H1 (cell line): ENCODE measurements around the gene CMPK2. TPM values are rescaled to one million over a fixed set of nuclear protein-coding genes. Genes with fewer than 3 reads are reported as not detected.

Experiments
- CTCF ChIA-PET: fragments of 300-600 bp; sonication (Branson Sonifier 250); formaldehyde crosslinking; loops from one replicate; lab custom pipeline; 2021; ENCODE audit not compliant: partially characterized antibody; lab: Charles Lee
- POLR2A ChIA-PET: fragments of 300-600 bp; sonication (Branson Sonifier 250); formaldehyde crosslinking; loops from one replicate; lab custom pipeline; 2021; ENCODE audit warnings: inconsistent platforms; ENCODE audit not compliant: partially characterized antibody; lab: Charles Lee
- DNase-seq, 2 experiments: peaks; one replicate each; pipeline versions ENCODE4 v3.0.0 to v3.0.0-alpha.2; 2010 to 2022; ENCODE audit warnings: low spot score in 2 of 2, low read depth in 1 of 2, mixed read lengths in 1 of 2
- FAIRE-seq: peaks from 2 replicates; lab custom pipeline; 2011; peaks lifted over from hg19 to GRCh38; lab: Jason Lieb, UNC
- H2AFZ ChIP-seq: 2 replicates; pipeline ENCODE4 v1.8.1; 2012; ENCODE audit warnings: low read length, inconsistent platforms
- H2AK5ac ChIP-seq: 2 replicates; pipeline ENCODE4 v1.6.1; 2013; ENCODE audit warnings: low read depth, low read length
- H2BK120ac ChIP-seq: replicated peaks from 2 replicates; pipeline ENCODE3; 2013; ENCODE audit warnings: low read depth, low read length, inconsistent platforms
- H2BK12ac ChIP-seq: 2 replicates; pipeline ENCODE4 v1.6.1; 2013; ENCODE audit warnings: low read depth, low read length
- H2BK15ac ChIP-seq: 2 replicates; pipeline ENCODE4 v1.6.1; 2013; ENCODE audit warnings: low read length
- H2BK20ac ChIP-seq: 2 replicates; pipeline ENCODE4 v1.6.1; 2013; ENCODE audit warnings: low read length
- H2BK5ac ChIP-seq: 2 replicates; pipeline ENCODE4 v1.6.1; 2013; ENCODE audit warnings: low read depth, low read length
- H3K14ac ChIP-seq: 2 replicates; pipeline ENCODE4 v1.6.1; 2013; ENCODE audit warnings: inconsistent platforms; ENCODE audit not compliant: insufficient read length
- H3K18ac ChIP-seq: 2 replicates; pipeline ENCODE4 v1.6.1; 2013; ENCODE audit warnings: low read length; ENCODE audit errors: extremely low read depth
- H3K23ac ChIP-seq: 2 replicates; pipeline ENCODE4 v1.6.1; 2013; ENCODE audit warnings: inconsistent platforms; ENCODE audit not compliant: insufficient read length
- H3K23me2 ChIP-seq: 2 replicates; pipeline ENCODE4 v1.6.1; 2013; ENCODE audit warnings: low read depth, low read length
- H3K27ac ChIP-seq: 2 replicates; pipeline ENCODE4 v1.6.1; 2011; ENCODE audit warnings: low read depth, low read length, inconsistent platforms
- H3K27me3 ChIP-seq, 4 experiments: replicated peaks in 1 of 4; 1 replicate in 1 of 4; 2 replicates in 3 of 4; pipeline versions ENCODE4 v1.6.1 to v1.8.1; 2011 to 2013; ENCODE audit warnings: low read length in 3 of 4, mild to moderate bottlenecking in 3 of 4, inconsistent platforms in 2 of 4, mixed read lengths in 2 of 4, moderate library complexity in 1 of 4; ENCODE audit not compliant: control insufficient read depth in 3 of 4, insufficient read depth in 3 of 4; ENCODE audit errors: extremely low read depth in 1 of 4
- H3K36me3 ChIP-seq, 4 experiments: 2 replicates each; pipeline versions ENCODE4 v1.6.1 to v1.8.1; 2011 to 2013; ENCODE audit warnings: mild to moderate bottlenecking in 4 of 4, low read length in 3 of 4, moderate library complexity in 2 of 4, control low read depth in 1 of 4, inconsistent platforms in 1 of 4; ENCODE audit not compliant: insufficient read depth in 4 of 4, control insufficient read depth in 2 of 4
- H3K4ac ChIP-seq: replicated peaks from 2 replicates; pipeline ENCODE3; 2013; ENCODE audit warnings: low read length, low read depth, mixed read lengths, inconsistent platforms; ENCODE audit not compliant: insufficient read length
- H3K4me1 ChIP-seq, 4 experiments: replicated peaks in 1 of 4; 1 replicate in 1 of 4; 2 replicates in 3 of 4; pipeline versions ENCODE4 v1.6.1 to v1.8.1; 2011 to 2013; ENCODE audit warnings: low read length in 3 of 4, inconsistent platforms in 2 of 4, mixed read lengths in 1 of 4; ENCODE audit not compliant: insufficient read depth in 4 of 4, control insufficient read depth in 3 of 4
- H3K4me2 ChIP-seq, 2 experiments: 2 replicates each; pipeline versions ENCODE4 v1.6.1 to v1.8.1; 2011 to 2013; ENCODE audit warnings: low read depth in 2 of 2, low read length in 2 of 2, control low read depth in 1 of 2, inconsistent platforms in 1 of 2, mild to moderate bottlenecking in 1 of 2; ENCODE audit not compliant: insufficient read depth in 1 of 2
- H3K4me3 ChIP-seq, 4 experiments: fragments of 200-600, 300-600 bp in 1 of 4; sonication (generic), shearing (Covaris generic), sonication (Bioruptor Twin) in 1 of 4; 2 replicates each; pipeline versions ENCODE4 v1.5.1 to v1.8.1; 2011 to 2016; ENCODE audit warnings: low read length in 4 of 4, low read depth in 3 of 4, control low read depth in 2 of 4, inconsistent platforms in 2 of 4, mild to moderate bottlenecking in 2 of 4, mixed read lengths in 1 of 4, moderate library complexity in 1 of 4; ENCODE audit not compliant: insufficient read depth in 2 of 4; ENCODE audit errors: extremely low read depth in 1 of 4
- H3K56ac ChIP-seq: replicated peaks from 2 replicates; pipeline ENCODE3; 2013; ENCODE audit warnings: low read depth, mild to moderate bottlenecking, mixed read lengths, low read length, inconsistent platforms; ENCODE audit not compliant: insufficient read length
- H3K79me1 ChIP-seq: 2 replicates; pipeline ENCODE4 v1.6.1; 2013; ENCODE audit warnings: low read depth, low read length, control low read depth
- H3K79me2 ChIP-seq, 2 experiments: 2 replicates each; pipeline versions ENCODE4 v1.6.1 to v1.8.1; 2012 to 2013; ENCODE audit warnings: low read length in 2 of 2, mild to moderate bottlenecking in 2 of 2, inconsistent platforms in 1 of 2; ENCODE audit not compliant: insufficient read depth in 2 of 2, control insufficient read depth in 1 of 2
- H3K9ac ChIP-seq, 4 experiments: replicated peaks in 1 of 4; 1 replicate in 1 of 4; 2 replicates in 3 of 4; pipeline versions ENCODE4 v1.6.1 to v1.8.1; 2011 to 2013; ENCODE audit warnings: low read depth in 3 of 4, low read length in 3 of 4, control low read depth in 2 of 4, mild to moderate bottlenecking in 2 of 4, moderate library complexity in 2 of 4, inconsistent platforms in 1 of 4; ENCODE audit errors: extremely low read depth in 1 of 4
- H3K9me3 ChIP-seq, 2 experiments: 2 replicates each; pipeline versions ENCODE4 v1.6.1 to v1.8.1; 2012 to 2013; ENCODE audit warnings: mild to moderate bottlenecking in 2 of 2, moderate library complexity in 2 of 2, control low read depth in 1 of 2, inconsistent platforms in 1 of 2, low read depth in 1 of 2, low read length in 1 of 2, mixed read lengths in 1 of 2; ENCODE audit not compliant: insufficient read depth in 2 of 2
- H4K20me1 ChIP-seq, 2 experiments: replicated peaks in 1 of 2; 2 replicates each; pipeline versions ENCODE3 to v1.8.1; 2011 to 2013; ENCODE audit warnings: inconsistent platforms in 2 of 2, low read length in 2 of 2, mild to moderate bottlenecking in 1 of 2; ENCODE audit not compliant: insufficient read depth in 2 of 2, control insufficient read depth in 1 of 2
- H4K5ac ChIP-seq: 2 replicates; pipeline ENCODE4 v1.6.1; 2013; ENCODE audit warnings: low read length, low read depth, mixed read lengths, inconsistent platforms; ENCODE audit not compliant: insufficient read length
- H4K8ac ChIP-seq: 2 replicates; pipeline ENCODE4 v1.8.0; 2013; ENCODE audit warnings: mild to moderate bottlenecking, moderate library complexity, low read length, inconsistent platforms; ENCODE audit not compliant: insufficient read depth; ENCODE audit errors: extremely low read depth
- H4K91ac ChIP-seq: replicated peaks from 2 replicates; pipeline ENCODE3; 2013; ENCODE audit warnings: low read length, mixed read lengths, inconsistent platforms; ENCODE audit not compliant: insufficient read length
- BACH1 ChIP-seq: IDR thresholded peaks from 2 replicates; pipeline ENCODE4 v1.6.1; 2012; ENCODE audit warnings: low read length, improper control_type of control experiment
- CREB1 ChIP-seq: IDR thresholded peaks from 2 replicates; pipeline ENCODE4 v1.6.1; 2012; ENCODE audit warnings: inconsistent platforms
- CTCF ChIP-seq, 3 experiments: IDR thresholded peaks; 1 replicate in 2 of 3; 2 replicates in 1 of 3; pipeline versions ENCODE4 v1.5.1 to v1.6.1; 2011; ENCODE audit warnings: low read length in 3 of 3, mild to moderate bottlenecking in 3 of 3, inconsistent platforms in 2 of 3, low read depth in 1 of 3, moderate library complexity in 1 of 3; ENCODE audit not compliant: insufficient read depth in 1 of 3; ENCODE audit errors: control extremely low read depth in 1 of 3
- EGR1 ChIP-seq: IDR thresholded peaks from 2 replicates; pipeline ENCODE4 v1.6.1; 2011; ENCODE audit warnings: low read depth, low read length, borderline replicate concordance
- GABPA ChIP-seq: IDR thresholded peaks from 2 replicates; pipeline ENCODE4 v1.6.1; 2011; ENCODE audit warnings: mild to moderate bottlenecking, low read length, moderate library complexity, borderline replicate concordance; ENCODE audit not compliant: insufficient read depth
- KDM1A ChIP-seq: fragments of 200-600, 300-600 bp; sonication (generic); IDR thresholded peaks from 2 replicates; pipeline ENCODE4 v1.7.1; 2016; ENCODE audit warnings: mild to moderate bottlenecking, low read length, borderline replicate concordance
- KDM5A ChIP-seq: fragments of 200-600 bp; IDR thresholded peaks from 2 replicates; pipeline ENCODE4 v1.7.1; 2012; ENCODE audit warnings: mild to moderate bottlenecking, low read length, inconsistent platforms, mixed read lengths
- MAFK ChIP-seq: IDR thresholded peaks from 2 replicates; pipeline ENCODE4 v1.6.1; 2012; ENCODE audit warnings: low read depth, mild to moderate bottlenecking, improper control_type of control experiment, low read length
- NANOG ChIP-seq: IDR thresholded peaks from 2 replicates; pipeline ENCODE4 v1.6.1; 2011; ENCODE audit warnings: low read length, low read depth, mild to moderate bottlenecking, inconsistent platforms; ENCODE audit not compliant: insufficient read depth, poor library complexity, severe bottlenecking
- SP1 ChIP-seq: IDR thresholded peaks from 2 replicates; pipeline ENCODE4 v1.6.1; 2011; ENCODE audit warnings: low read depth, low read length
- TBP ChIP-seq: IDR thresholded peaks from 2 replicates; pipeline ENCODE4 v1.6.1; 2011; ENCODE audit warnings: low read depth, low read length, improper control_type of control experiment
- ZNF274 ChIP-seq: IDR thresholded peaks from 2 replicates; pipeline ENCODE4 v1.7.0; 2012; ENCODE audit warnings: low read length, borderline replicate concordance; ENCODE audit errors: extremely low read depth
- WGBS, 2 experiments: shearing (Covaris generic) in 1 of 2; methylation state at CpG; one replicate each; pipeline versions ENCODE4 v1.1.6 to v1.1.7; 2013 to 2015; ENCODE audit warnings: low lambda C conversion rate in 2 of 2, mixed read lengths in 2 of 2, inconsistent platforms in 1 of 2, low coverage in 1 of 2, missing lambda C conversion rate in 1 of 2; ENCODE audit not compliant: insufficient replicate concordance in 2 of 2, insufficient coverage in 1 of 2, insufficient read length in 1 of 2; ENCODE audit errors: extremely low coverage in 1 of 2, missing lambda C conversion rate in 1 of 2; 5-methylcytosine and 5-hydroxymethylcytosine counted together
- polyA plus RNA-seq, 7 experiments: library from polyadenylated mRNA; depleted of rRNA in 3 of 7; stranded (reverse) in 5 of 7; unstranded in 2 of 7; fragments of >200 nt in 5 of 7; fragments of 200-250 nt in 2 of 7; gene quantifications; 1 replicate in 5 of 7; 2 replicates in 1 of 7; 4 replicates in 1 of 7; pipeline versions ENCODE4 v1.2.1 to v1.2.3, GENCODE V29; 2011 to 2013; ENCODE audit warnings: missing spikeins in 2 of 7, mixed read lengths in 2 of 7
- total RNA-seq: library from RNA; stranded (reverse); fragmentation: NEBNext Ultra II Directional; extraction: Animal tissue kit (Norgen Biotek cat#: 25700); gene quantifications from 2 replicates; pipeline ENCODE4 v1.2.1, GENCODE V29; 2021

CMPK2 gene
- total and polyA plus RNA-seq, 2 of the 8 experiments (the other 6 are each of a cell fraction or from before 2014, with no cell fraction given), result 0.28 to 0.53 TPM

- POLR2A ChIA-PET, result no interaction called here
- no peak for FAIRE-seq
- no peak for DNase-seq
- no peak overlapping the region for H3K14ac ChIP-seq
- H4K5ac ChIP-seq, result no peak overlapping the region
- CTCF ChIA-PET, result interaction anchor here (0.6 to 1.2 kb wide), 2 partner anchors 34 to 167 kb away, joined by 3 read pairs; no protein-coding TSS in a partner anchor
- no peak overlapping the region for H3K18ac ChIP-seq
- no peak overlapping the region for H3K4me3 ChIP-seq
- H4K8ac ChIP-seq, result no peak overlapping the region; the same call in 1 of the 2 replicates
- peaks cover 9 to 37% (median 23%) of the 10 kb centered on the region in 4 experiments for H3K27me3 ChIP-seq
- no peak overlapping the region for H2AK5ac ChIP-seq
- no peak overlapping the region for H2BK15ac ChIP-seq
- no peak overlapping the region for H2BK12ac ChIP-seq
- no peak overlapping the region for H2BK20ac ChIP-seq
- no peaks in the 10 kb centered on the region for H3K79me2 ChIP-seq
- H4K20me1 ChIP-seq, result peaks cover 0 to 2% of the 10 kb centered on the region in 2 experiments
- H3K4me1 ChIP-seq, result peaks cover 0 to 5% (median 2%) of the 10 kb centered on the region in 4 experiments; a peak in 5 of 7 replicates
- no peak overlapping the region for H2BK5ac ChIP-seq
- no peaks in the 10 kb centered on the region for H3K79me1 ChIP-seq
- H3K4ac ChIP-seq, result no peak overlapping the region
- H3K9me3 ChIP-seq, result peaks cover 2 to 14% of the 10 kb centered on the region in 2 experiments; a peak in 3 of 4 replicates
- no peak overlapping the region for H3K9ac ChIP-seq
- 94% methylated on average over 6 of the region's 6 CpGs; no CpG with 5 or more reads in 1 of the 2 experiments for whole genome bisulfite sequencing, 2 experiments
- peaks cover 0 to 5% (median 0%) of the 10 kb centered on the region in 4 experiments; a peak in 1 of 8 replicates for H3K36me3 ChIP-seq
- H4K91ac ChIP-seq, result no peak overlapping the region
- H3K23ac ChIP-seq, result no peak overlapping the region
- H3K27ac ChIP-seq, result no peak overlapping the region
- peaks cover 9% of the 10 kb centered on the region for H3K23me2 ChIP-seq
- H2BK120ac ChIP-seq, result no peak overlapping the region
- no peak overlapping the region for H2AFZ ChIP-seq
- no peak overlapping the region; a peak in 1 of 4 replicates for H3K4me2 ChIP-seq
- H3K56ac ChIP-seq, result no peak overlapping the region
- TF ChIP-seq TBP (no peak), GABPA (no peak), NANOG (no peak), SP1 (no peak), CREB1 (no peak), BACH1 (no peak), EGR1 (no peak), KDM5A (no peak), CTCF (IDR thresholded peaks at IDR 0.05; ENCODE audit: control extremely low read depth in 1 of 3, insufficient read depth in 1 of 3, low read depth in 1 of 3, low read length in 3 of 3) (no peak), KDM1A (no peak), MAFK (no peak), ZNF274 (no peak)
Observed at GRCh38 chr2:6863792-6864191, 1.9 kb downstream of the CMPK2 start.
